ENCODE data around the gene PPP2R2D.
"Not testable (repeated sequence)": the region's sequence is repeated elsewhere in the genome, so short reads cannot be mapped to it uniquely, and the experiment has no call there.

Gene PPP2R2D

DNA sequence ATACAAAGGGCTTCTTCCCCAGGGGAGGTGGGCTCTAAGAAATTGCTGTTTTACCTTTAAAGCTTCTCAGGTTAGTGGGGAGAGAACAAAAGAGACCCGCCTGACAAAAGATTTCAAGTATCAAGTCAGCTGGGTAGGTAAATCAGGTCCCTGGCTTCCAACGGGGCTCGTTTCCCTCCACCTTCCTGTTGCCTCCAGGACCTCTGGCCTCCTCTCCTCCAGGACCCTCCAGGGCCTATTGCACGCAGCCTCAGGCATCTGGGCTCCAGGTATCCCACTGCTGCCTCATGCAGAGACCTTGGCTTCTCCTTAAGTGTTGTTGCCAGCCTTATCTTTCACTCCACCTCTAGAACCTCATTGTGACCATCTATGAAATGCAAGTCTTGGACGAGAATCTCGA lies 78.0 kb downstream of the PPP2R2D start:
- ATAC-seq, result no peak

DNA sequence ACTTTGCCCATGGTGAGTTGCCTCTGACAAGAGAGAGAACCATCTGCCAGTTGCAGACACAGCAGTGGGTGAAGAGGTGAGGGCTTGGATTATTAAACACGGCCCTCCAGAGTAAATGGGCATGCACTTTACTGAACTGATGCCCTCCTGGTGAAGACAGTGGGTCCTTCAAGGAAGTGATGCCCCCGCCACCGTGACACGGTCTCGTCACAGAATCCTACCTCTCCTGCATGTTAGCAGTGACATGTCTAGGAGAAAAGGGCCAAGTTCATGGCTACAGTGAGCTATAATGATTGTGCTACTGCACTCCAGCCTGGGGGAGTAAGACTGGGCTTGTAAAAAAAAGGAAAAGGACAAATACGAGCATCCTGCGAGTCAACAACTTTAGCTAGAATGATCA lies 78.5 kb downstream of the PPP2R2D start:
- no peak for ATAC-seq

DNA sequence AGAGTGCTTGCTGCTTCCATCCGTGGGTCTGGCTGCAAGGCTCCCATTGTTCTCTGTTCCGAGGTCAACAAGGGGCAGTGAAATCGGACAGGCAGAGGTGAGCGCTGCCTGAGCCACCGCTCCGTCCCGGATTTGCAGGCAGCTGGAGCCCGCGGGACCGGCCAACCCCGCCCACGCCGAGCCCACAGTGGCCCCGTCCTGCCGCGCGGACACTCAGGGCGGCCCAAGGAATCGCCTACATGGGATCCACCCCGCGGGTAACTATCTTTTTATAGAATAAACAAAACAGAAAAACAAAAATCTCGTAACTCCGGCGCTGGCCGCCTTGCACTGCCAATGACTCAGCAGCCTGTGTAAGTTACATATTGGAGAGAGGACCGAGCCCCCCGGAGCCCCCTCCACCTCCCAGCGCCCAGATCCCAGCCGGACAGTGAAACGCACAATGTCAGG lies 79.0 kb downstream of the PPP2R2D start:
- ATAC-seq, result no peak

DNA sequence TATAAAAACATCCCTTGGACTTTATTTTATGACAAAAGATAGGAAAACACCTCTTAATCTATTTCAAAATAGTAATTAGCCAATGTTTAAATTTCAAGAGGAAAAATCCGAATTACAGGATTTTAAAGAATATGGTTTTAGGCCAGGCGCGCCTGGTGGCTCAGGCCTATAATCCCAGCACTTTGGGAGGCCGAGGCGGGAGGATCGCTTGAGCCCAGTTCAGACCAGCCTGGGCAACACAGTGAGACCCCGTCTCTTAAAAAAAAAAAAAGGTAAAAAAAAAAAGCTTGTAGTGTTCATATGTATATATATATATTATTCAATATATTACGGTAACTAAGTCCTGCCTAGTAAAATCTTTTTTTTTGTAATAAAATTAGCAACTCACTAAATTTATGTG lies 79.5 kb downstream of the PPP2R2D start:
- ATAC-seq, result no peak

DNA sequence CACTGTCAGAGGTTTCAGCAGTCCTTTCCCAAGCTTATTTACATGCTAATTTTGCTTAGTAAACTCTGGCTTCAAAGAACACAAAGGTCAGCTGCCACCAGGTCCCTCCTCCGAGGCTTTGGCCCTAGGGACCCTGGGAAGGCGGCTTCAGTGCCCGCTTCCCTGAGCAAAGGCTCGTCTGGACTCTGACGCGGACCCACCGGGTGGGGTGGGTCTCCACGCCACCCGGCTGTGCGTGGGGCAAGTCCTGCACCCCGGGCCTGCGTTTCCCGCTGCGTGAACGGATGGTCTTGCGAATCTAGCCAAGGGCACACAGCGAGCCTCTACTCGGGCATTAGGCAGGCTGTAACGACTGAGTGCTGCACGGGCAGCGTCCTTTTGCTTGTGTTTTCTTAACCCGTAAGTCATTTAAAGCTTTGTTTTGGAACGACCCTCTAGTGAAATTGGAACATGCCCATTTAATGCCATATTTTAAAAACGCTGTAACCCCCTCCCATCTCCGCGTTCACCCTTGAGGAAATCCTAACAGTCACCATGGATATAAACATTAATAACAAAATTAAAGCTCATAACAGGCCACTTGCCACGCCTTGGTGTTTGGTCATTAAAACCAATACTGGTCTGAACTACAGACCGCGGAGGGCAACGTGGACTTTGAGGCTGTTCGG lies 80.1 kb downstream of the PPP2R2D start:
- no peak for ATAC-seq

DNA sequence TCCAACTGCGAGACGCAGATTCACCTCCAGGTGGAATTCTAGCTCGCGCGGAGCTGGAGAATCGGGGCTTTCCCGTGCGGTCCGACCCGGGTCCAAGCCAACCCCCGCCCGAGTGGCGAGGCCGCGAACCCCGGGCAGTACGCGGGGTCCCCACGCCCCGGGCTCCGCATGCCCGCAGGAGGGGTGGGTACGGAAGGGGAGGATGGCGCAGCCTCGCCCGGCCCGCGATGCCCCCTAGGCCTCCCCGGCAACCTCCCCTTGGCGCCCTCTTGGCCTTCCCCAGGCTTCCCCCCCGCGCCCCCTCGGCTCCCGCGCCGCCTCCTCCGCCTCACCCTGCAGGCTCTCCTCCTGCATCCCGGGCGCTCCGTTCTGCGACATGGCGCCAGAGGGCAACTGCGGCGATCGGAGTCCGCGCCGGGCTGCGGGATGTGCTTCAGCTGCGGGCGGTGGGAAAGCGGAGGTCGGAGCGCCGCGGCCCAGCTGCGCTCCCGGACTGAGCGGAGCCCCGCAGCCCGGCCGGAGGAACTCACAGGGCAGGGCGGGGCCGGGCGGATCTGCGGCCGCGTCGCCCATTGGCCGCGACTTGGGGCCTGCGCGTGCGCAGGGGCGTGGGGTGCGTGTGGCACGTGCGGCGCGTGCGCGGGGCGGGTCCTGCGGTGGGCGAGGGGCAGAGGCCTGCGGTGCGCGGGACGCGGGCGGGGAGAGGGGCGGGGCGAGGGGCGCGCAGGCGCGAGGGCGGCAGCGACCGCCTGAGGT lies 80.8 kb downstream of the PPP2R2D start, which contains the start of gene BNIP3:
TSS of gene BNIP3 (minus strand) at position 495 of the 756 bp plus-strand sequence. CDS start at position 378, 117 bp downstream.
- ATAC-seq, result peak; percentile 89 to 90

DNA sequence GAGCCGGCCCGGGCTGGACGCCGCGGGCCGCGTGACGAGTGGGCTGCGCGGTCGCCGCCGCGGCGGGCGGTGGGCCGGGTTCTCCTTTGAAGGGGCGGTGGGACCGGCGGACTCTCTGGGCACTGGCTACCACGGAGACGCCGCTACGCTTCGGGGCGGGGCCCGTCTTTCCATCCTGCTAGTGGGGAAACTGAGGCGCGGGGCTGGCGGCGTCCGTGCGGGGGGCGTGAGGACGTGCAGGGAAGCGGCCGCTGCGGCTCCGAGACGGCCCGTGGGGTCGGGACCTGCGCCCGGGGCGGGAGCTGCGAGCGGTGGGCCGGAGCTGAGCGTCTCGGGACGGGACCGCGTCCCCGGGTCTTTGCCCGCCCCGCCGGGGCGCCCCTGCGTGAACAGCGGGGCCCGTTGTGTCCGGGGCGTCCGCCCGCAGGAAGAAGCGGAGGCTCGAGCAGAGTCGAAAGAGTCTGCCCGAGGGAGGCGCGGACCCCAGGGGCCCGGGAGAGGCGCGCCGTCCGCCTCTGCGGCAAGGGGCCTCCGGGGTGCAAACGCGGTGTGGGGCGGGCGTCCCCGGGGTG lies 81.5 kb downstream of the PPP2R2D start:
- peak; percentile 6 to 11 for ATAC-seq

DNA sequence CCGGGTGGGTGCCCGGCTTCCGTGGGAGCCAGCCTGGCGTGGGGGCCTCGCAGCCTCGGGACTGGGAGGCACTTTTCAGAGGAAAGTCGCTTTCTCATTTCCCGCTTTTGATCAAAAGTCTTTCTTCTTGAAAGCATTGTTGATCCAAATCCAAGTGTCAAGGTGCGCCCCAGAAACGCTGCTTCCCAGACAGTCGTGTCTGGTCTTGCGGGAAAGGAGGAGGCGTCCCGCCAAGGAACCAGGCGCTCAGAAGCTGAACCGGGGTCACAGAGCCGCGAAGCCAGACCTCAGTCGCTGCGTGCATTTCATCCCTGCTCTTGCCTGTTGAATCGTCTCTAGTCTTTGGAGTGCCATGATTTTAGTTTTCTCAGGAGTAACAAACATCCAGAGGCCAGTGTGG lies 82.0 kb downstream of the PPP2R2D start:
- ATAC-seq, result no peak

DNA sequence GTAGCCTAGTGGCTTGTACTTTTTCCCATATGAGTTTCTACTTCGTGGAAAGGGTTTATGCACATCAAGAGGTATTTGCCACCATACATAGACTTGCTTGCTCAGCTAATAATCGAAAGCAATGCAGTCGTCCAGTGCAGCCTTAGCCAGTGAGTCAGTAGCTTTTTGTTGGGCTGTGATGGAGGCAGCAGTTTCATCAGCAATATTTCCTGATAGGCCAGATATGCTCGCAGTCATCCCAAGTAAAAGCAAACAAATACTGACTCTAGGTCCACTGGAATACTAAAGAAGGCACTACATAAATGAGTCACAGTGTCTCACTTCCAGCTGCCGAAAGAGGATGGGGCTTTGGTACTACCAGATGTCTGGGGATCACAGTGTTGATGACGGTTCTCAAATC lies 83.0 kb downstream of the PPP2R2D start:
- ATAC-seq, result no peak

DNA sequence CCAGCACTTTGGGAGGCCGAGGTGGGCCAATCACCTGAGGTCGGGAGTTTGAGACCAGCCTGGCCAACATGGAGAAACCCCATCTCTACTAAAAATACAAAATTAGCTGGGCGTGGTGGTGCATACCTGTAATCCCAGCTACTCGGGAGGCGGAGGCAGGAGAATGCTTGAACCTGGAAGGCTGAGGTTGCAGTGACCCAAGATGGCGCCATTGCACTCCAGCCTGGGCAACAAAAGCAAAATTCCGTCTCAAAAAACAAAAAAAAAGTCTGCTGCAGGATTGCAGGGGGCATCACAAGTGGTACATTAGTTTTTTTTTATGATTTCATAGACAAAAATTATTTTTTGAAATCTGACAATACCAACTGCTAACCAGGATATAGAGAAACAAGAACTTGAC lies 86.0 kb downstream of the PPP2R2D start:
- ATAC-seq, result not testable (repeated sequence)

DNA sequence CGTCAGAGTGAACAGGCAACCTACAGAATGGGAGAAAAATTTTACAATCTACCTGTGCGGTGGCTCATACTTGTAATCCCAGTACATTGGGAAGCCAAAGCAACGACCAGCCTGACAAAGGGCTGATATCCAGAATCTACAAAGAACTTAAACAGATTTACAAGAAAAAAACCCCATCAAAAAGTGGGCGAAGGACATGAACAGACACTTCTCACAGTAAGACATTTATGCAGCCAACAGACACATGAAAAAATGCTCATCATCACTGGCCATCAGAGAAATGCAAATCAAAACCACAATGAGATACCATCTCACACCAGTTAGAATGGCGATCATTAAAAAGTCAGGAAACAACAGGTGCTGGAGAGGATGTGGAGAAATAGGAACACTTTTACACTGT lies 86.5 kb downstream of the PPP2R2D start:
- ATAC-seq, result not testable (repeated sequence)

DNA sequence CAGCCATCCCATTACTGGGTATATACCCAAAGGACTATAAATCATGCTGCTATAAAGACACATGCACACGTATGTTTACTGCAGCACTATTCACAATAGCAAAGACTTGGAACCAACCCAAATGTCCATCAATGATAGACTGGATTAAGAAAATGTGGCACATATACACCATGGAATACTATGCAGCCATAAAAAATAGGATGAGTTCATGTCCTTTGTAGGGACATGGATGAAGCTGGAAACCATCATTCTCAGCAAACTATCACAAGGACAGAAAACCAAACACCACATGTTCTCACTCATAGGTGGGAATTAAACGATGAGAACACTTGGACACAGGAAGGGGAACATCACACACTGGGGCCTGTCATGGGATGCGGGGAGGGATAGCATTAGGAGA lies 87.0 kb downstream of the PPP2R2D start:
- not testable (repeated sequence) for ATAC-seq

DNA sequence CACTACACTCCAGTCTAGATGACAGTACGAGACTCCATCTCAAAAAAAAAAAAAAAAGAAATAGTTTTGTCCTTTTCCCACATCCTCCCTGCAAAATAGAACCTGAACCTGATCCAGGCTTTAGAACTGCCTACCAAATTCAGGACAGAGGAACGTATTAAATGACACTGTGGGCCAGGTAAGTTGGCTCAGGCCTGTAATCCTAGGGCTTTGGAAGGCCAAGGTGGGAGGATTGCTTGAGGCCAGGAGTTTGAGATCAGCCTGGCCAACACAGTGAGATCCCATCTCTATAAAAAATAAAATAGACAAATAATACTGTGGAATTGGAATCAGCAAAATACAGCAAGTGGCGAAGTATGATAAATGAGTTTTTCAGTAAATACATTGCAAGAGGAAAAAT lies 90.9 kb downstream of the PPP2R2D start:
- no peak for ATAC-seq

DNA sequence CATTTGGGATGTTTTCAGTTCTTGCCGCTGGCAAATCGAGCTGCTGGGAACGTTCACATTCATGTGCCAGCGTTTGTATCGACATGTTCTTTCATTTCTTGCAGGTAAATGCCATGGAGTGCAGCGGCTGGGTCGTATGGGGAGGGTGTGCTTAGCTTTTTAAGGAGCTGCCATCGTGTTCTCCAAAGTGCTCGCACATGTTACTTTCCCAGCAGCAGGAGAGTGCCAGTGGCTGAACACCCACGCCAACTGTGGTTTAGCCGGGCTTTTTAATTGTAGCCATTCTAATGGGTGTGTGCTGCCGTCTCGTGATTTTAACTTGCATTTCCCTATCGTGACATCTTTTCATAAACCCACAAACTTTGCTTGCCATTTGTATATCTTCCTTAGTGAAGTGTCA lies 92.5 kb downstream of the PPP2R2D start:
- no peak for ATAC-seq

DNA sequence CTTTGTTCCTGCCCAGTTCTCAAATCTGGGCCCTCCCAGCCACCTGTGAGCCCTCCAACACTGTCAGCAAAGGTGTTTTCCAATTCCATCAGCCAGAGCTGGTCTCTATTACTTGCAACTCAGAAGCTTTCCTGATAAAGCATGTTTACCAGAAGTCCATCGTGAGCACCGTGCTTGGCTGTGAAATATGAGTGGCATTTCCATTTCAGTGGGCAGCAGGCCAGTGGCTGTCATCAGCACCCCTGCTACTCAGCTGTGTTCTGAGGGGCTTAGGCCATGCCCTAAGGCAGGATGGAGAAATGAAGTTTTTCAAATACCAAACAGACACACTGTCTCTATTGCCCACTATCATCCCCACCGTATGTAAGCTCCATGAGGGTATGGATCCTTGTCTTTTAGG lies 93.6 kb downstream of the PPP2R2D start:
- no peak for ATAC-seq

DNA sequence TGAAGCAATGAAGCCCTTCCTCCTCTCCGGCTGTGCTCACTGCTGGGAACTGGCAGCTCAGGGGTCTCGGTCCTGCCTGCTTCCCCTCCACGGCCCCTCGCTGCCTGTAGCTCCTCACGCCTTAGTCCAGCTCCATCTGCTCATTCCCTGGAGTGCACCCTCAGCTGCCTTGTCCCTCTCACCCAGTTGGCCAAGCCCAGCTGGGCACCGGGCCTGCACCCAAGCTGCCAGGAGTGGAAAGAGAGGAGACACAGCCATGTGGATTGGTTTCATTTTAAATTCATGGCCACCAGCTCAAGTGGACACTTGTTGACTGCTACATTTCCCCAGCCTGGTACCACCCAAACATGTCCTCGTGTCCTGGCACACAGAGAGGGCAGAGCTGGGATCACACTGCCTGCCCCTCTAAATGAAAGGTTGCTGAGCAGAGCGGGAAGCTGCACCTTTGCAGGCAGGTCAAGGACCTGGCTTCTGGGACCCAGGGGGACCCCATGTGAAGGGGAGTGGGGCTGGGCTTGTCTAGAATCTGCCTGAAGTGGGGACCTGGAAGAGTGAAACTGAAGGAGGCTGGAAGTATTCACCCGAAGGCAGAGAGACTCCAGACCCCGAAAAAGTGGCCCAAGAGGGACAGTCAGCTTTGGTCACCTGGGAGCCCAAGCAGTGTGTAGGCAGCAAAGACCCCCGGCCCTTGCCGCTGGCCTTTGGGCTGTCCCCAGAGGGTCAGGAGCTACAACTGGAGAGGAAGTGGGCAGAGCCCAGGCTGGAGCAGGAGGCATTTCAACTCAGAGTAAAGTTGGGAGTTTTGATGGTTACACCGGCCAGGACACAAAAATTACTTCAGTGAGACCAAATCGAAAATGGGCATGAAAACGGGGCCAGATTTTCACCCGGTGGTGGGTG lies 95.9 kb downstream of the PPP2R2D start:
- no peak for ATAC-seq

DNA sequence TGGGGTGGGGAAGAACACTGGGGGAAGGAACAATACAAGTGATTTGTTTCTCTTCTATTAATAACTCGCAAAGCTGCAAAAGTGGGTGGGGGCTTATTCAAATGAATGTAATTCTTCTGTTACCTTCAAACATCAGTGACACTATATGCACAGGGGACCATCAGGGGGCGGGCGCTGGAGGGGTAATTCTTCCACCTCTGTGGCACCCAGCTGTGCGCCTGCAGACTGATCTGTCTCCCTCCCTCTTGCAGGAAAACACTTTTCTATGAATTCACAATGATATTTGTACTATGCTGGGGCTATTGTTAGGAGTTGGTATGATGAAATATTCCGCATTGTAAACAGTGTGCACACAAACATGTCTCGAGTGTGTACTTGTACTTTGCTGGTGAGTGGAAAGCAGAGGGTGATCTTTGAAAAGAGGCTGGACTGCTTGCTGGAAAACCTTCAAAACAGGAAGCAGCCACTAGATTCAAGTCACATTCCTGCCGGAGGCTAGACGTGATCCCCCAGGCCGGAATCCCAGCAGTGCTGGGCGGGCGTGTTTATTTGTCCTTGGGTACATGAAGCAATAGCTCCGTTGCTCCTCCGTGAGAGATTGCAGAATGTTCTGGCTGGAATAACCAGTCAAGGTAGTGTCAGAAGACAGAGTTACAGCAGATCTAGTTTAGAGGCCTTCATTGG lies 96.7 kb downstream of the PPP2R2D start:
- no peak for ATAC-seq

DNA sequence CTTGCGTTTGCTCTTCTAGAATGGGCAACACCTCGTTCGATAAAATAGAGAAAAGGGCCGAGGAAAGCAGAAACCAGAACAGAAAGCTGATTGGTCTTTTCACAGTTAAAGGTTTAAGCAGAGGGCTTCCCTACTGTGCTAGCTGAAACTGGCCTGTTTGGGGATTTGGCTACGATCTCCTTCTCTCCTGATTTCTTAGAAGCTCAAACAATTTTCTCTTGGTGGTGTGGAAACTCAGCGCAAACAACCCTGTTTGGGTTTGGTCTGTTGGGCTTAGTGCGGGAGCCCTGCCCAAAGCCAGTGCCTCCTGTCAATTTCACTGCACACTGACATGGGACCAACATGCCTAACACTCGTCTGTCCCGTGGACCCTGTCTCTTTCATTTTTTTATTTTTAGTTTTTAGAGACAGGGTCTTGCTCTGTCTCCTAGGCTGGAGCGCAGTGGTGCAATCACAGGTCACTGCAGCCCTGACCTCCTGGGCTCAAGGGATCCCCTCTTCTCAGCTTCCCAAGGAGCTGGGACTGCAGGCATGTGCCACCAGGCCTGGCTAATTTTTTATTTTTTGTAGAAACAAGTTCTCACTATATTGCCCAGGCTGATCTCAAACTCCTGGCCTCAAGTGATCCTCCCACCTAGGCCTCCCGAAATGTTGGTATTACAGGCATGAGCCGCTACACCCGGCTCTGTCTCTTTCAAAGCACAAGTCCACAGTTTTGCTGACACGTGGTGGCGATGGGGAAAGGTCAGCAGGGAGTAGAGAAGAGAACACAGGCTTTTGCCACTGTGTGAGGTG lies 97.4 kb downstream of the PPP2R2D start:
- no peak for ATAC-seq

DNA sequence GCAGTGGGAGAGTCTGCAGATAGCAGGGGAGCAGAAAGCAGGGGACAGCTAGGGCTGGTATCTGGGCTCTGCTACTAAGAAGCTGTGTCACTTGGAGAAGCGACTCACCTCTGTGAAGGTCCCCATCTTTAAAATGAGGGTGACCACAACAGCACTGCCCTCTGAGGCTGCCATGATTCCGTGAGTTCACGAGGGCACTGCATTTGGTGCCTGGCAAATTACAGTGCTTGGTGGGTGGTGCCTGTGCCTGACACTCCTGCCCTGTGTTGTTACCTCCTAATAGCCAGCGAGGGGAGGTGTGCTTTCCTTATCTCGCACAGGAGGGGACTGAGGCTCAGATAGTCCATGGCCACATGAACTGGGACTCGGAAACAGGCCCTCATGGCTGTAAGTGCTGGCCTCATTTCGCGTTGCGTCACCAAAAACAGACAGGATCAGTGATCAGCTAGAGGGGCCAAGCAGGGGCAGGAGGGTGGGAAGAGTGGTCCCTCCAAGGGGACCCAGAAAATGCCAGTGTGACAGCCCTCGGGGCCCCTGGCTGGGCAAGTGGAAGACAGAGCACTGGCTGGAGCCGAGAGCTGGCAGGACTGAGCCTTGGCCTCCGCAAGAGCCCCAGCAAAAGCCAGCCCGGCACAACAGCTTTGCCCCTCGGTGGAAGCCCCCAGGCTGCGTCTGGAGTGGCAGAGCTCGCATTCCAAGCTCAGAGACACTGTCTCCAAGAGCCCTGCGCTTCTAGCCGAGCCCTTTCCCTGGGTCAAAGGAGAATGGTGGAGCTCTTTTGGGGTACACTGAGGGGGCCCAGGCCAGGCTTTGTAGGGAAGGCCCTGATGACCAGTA lies 98.3 kb downstream of the PPP2R2D start:
- no peak for ATAC-seq

DNA sequence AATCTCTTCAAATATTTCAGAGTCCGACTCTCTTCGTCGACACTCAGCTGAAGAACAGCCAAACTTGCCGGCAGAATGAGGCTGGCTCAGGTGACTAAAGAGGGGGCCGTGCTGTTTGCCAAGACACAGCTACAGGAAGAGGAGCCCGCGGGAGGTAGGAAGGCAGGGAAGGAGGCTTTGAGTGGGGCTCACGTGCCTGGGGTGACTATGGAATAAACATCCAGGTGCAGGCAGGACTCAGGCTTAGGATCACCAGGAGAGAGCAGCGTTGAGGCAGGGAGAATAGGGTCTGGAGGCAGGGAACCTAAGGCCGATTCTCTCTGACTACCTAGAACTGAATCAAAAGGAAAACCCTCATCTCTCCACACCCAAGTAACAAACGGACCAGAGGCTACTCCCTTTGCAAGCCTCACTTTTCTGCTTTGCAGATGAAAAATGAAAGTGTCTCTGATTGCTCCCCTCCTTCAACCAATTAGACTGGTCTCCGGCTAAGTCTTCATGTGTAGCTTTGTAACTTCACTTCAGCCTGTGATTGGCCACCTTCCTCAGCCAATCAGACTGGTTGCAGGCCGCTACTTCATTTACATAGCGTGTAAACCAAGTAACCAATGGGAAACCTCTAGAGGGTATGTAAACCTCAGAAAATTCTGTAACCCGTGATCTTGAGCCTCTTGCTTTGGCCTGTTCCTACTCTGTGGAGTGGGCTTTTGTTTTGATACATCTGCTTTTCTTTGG lies 100.6 kb downstream of the PPP2R2D start:
- ATAC-seq, result peak; percentile 46 to 51
